Memory B cell (primary cell): Measurements from ENCODE around the gene POFUT1.
A peak's percentile ranks its signal among the peaks of the same experiment; 100 is the strongest.
"Not testable (repeated sequence)": the region's sequence is repeated elsewhere in the genome, so short reads cannot be mapped to it uniquely, and the experiment has no call there.

Experiments
- ATAC-seq: fragments of 150-1000 bp; cut with Tn5 transposase; 2 replicates; pipeline ENCODE4 v1.10.0; 2021; ENCODE audit warnings: low read depth, mild to moderate bottlenecking, moderate library complexity
- DNase-seq, 2 donors: peaks; one replicate each; pipeline ENCODE4 v3.0.0; 2022; ENCODE audit warnings: low spot score in 2 of 2
- H3K27ac Mint-ChIP-seq: one replicate; pipeline ENCODE4 v1.8.0; 2022; ENCODE audit warnings: mild to moderate bottlenecking, moderate library complexity, mixed read lengths
- H3K27me3 Mint-ChIP-seq: one replicate; pipeline ENCODE4 v1.8.0; 2022; ENCODE audit warnings: mixed read lengths
- H3K36me3 Mint-ChIP-seq: one replicate; pipeline ENCODE4 v1.8.0; 2022; ENCODE audit warnings: mild to moderate bottlenecking, mixed read lengths
- H3K4me1 Mint-ChIP-seq: one replicate; pipeline ENCODE4 v1.8.0; 2022; ENCODE audit warnings: mixed read lengths
- H3K4me3 Mint-ChIP-seq: one replicate; pipeline ENCODE4 v1.8.0; 2022; ENCODE audit warnings: mild to moderate bottlenecking, moderate library complexity, mixed read lengths
- H3K9me3 Mint-ChIP-seq: one replicate; pipeline ENCODE4 v1.8.0; 2022; ENCODE audit warnings: mixed read lengths

Gene POFUT1

DNA sequence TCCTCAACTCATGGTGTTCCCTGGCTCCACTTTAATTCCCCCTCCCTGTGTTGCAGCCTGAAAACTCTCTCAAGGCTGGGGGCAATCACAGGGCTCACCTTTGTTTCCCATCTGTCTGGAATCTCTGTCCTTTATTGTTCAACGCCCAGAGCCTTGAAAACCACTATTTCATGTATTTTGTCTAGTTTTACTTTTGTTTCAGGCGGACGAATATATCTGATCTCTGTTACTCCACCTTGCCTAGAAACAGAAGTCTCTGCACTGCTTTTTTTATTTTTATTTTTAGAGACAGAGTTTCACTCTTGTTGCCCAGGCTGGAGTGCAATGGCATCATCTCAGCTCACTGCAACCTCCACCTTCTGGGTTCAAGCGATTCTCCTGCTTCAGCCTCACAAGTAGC is 27.7 kb upstream of the POFUT1 start:
- peaks cover 2% of the 10 kb centered on the region for H3K27me3 Mint-ChIP-seq
- no peak for ATAC-seq
- H3K9me3 Mint-ChIP-seq, result no peaks in the 10 kb centered on the region
- DNase-seq, result no peak
- peaks cover 2% of the 10 kb centered on the region for H3K4me1 Mint-ChIP-seq
- H3K4me3 Mint-ChIP-seq, result no peak overlapping the region
- H3K27ac Mint-ChIP-seq, result no peak overlapping the region
- H3K36me3 Mint-ChIP-seq, result no peaks in the 10 kb centered on the region

DNA sequence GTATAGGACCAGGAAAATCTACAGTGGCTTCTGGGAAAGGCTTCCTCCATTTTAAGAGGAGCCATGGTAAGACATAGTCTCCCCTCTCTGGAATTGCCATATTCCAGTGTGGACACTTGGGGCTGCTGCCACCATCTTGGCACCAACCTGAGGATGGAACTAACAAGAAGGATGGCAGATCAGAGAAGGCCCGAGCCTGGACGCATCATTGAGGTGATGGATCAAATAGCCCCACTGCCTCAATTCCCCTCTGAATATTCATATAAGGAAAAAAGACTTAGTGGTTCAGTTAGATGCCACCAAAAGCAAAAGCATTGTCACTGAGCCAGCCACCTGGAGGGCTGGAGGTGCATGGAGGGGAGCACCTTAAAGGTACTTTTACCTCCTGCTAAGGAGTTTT is 26.1 kb upstream of the POFUT1 start:
- Mint-ChIP-seq H3K36me3 (no peaks in the 10 kb centered on the region), H3K4me3 (no peak overlapping the region), H3K4me1 (peaks cover 2% of the 10 kb centered on the region), H3K27ac (no peak overlapping the region), H3K27me3 (peaks cover 7% of the 10 kb centered on the region), H3K9me3 (no peaks in the 10 kb centered on the region)
- DNase-seq, result no peak
- no peak for ATAC-seq

DNA sequence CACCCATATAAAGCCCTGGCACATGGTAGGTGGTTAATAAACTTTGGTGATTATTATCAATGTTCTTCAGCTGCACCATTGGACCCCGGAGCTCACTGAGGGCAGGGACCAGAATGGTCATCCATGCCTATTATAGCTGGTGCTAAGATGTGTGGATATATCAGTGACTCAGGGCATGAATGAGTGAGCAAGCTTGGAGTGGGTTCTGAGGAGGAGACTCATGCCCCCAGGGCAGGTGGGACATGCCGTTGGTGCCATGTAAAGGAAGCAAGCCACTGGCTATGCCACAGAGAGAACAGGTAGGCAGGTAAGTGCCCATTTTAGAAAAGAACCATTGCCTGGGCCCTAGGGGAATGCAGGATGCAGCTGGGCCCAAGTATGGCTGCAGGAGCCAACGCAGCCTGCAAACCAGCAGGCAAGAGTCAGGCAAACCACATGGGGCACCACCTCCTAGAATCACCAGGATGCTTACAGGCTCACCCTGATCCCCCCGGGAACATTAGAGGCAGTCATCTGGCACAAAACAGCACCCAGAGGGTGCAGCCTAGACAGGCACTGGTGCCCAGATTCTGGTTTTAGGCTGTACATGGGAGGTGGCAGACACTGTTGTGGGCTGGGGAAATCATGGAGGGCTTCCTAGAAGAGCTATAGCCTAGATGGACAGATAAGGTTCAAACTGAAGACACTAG is 23.6 kb upstream of the POFUT1 start:
- Mint-ChIP-seq H3K27ac (no peak overlapping the region), H3K4me3 (no peak overlapping the region), H3K4me1 (peaks cover 5% of the 10 kb centered on the region), H3K36me3 (no peaks in the 10 kb centered on the region), H3K9me3 (no peaks in the 10 kb centered on the region), H3K27me3 (peaks cover 10% of the 10 kb centered on the region)
- ATAC-seq (no peak), DNase-seq (no peak)

DNA sequence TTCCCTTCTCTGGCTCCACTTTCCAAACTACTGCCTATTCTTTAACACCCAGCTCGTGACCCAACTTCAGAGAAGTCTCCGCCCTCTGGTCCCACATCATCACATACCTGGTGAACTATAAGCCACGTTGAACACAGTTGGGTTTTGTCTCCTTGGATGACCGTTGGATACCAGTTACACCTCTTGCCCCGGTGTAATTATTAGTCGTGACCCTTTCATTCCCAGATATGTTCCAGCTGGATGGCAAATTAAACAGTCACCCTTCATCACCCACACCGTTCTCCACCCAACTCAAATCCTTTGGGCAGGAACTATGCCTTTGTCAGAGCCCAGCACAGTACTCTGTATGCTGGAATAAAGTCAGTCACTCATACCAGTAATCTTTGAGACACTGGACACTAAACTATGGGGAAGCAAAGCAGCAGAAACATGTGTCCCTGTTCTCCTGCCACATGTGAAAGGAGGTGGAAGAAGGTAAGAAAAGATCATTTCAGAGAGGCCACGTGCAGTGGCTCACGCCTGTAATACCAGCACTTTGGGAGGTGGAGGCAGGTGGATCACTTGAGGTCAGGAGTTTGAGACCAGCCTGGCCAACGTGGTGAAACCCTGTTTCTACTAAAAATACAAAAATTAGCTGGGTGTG is 22.6 kb upstream of the POFUT1 start:
- no peaks in the 10 kb centered on the region for H3K9me3 Mint-ChIP-seq
- H3K27ac Mint-ChIP-seq, result no peak overlapping the region
- no peaks in the 10 kb centered on the region for H3K36me3 Mint-ChIP-seq
- no peak for ATAC-seq
- H3K4me1 Mint-ChIP-seq, result peaks cover 5% of the 10 kb centered on the region
- peaks cover 10% of the 10 kb centered on the region for H3K27me3 Mint-ChIP-seq
- no peak overlapping the region for H3K4me3 Mint-ChIP-seq
- no peak for DNase-seq

DNA sequence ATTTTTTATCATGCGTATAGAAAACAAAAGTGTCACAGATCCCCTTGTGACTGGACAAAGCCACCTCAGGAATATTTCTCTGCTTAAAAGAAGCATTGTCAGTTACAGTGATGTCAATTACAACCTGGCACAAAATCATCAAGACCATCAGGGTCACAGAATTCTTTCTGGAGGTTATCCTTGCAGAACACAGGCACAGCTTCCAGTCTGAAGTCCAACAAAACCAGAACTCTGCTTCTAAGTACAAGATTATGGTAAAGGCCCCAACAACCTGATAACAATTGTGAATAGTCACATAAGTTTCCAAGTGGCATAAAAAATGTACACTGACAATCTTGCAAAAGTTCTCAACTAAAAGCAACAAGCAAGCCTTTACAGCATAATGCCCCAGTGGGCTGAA is 21.2 kb upstream of the POFUT1 start:
- Mint-ChIP-seq H3K4me3 (no peak overlapping the region), H3K27ac (no peak overlapping the region), H3K4me1 (peaks cover 8% of the 10 kb centered on the region), H3K27me3 (peaks cover 10% of the 10 kb centered on the region), H3K36me3 (no peaks in the 10 kb centered on the region), H3K9me3 (no peaks in the 10 kb centered on the region)
- DNase-seq, result no peak
- ATAC-seq, result no peak

DNA sequence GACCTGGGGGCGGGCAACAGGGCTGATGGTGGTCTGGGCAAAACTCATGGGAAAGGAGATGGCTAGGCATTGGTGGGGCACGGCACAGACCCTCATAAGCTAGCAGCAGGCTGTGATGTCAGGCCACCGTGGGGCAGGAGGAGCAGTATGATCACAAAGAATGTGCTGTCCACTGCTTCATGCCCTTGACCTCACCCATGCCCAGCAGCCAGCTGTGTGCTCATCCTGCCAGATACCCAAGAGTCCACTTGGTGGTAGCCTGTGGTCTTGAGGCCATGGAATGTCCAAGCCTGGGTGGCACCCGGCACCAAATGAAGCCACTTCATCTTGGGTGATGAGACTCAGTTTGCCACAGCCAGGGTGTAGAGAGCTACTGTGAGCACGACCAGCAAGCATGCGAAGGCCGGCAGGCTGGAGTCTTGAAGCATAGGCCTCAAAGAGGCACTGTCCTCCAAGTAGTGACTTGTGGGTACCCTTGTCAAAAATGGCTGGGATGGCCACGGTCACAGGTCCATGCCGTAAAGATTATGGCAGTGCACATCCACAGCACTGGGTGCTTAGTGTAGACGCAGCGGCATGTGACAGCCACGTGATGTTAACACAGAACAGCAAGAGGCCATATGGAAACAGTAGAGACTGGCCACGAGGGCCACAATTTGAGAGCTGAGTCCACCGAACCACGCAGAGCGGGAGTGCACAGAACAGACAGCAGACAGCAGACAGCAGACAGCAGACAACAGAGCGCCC is 19.1 kb upstream of the POFUT1 start:
- Mint-ChIP-seq H3K36me3 (peaks cover 2% of the 10 kb centered on the region), H3K4me3 (peak overlapping the region; percentile 53), H3K4me1 (peaks cover 8% of the 10 kb centered on the region), H3K27me3 (peaks cover 8% of the 10 kb centered on the region), H3K27ac (no peak overlapping the region), H3K9me3 (no peaks in the 10 kb centered on the region)
- ATAC-seq (no peak), DNase-seq (no peak)

DNA sequence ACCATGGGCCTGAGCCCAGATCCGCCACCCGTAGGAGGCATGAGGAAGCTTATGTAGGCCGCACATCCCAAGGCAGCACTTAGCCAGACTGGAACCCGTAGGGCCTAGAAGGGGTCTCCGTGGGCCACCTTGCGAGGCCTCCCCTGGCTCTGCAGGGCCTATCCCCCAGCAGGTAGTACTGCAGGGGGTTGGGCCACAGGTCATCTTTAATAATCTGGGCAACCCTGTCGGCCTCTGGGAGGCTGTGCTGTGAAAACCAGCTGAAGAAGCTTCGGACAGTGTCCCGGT is 18.6 kb upstream of the POFUT1 start:
- H3K4me3 Mint-ChIP-seq, result no peak overlapping the region
- DNase-seq, result no peak
- H3K36me3 Mint-ChIP-seq, result peaks cover 4% of the 10 kb centered on the region
- peaks cover 8% of the 10 kb centered on the region for H3K27me3 Mint-ChIP-seq
- no peak for ATAC-seq
- peaks cover 8% of the 10 kb centered on the region for H3K4me1 Mint-ChIP-seq
- no peak overlapping the region for H3K27ac Mint-ChIP-seq
- H3K9me3 Mint-ChIP-seq, result no peaks in the 10 kb centered on the region

DNA sequence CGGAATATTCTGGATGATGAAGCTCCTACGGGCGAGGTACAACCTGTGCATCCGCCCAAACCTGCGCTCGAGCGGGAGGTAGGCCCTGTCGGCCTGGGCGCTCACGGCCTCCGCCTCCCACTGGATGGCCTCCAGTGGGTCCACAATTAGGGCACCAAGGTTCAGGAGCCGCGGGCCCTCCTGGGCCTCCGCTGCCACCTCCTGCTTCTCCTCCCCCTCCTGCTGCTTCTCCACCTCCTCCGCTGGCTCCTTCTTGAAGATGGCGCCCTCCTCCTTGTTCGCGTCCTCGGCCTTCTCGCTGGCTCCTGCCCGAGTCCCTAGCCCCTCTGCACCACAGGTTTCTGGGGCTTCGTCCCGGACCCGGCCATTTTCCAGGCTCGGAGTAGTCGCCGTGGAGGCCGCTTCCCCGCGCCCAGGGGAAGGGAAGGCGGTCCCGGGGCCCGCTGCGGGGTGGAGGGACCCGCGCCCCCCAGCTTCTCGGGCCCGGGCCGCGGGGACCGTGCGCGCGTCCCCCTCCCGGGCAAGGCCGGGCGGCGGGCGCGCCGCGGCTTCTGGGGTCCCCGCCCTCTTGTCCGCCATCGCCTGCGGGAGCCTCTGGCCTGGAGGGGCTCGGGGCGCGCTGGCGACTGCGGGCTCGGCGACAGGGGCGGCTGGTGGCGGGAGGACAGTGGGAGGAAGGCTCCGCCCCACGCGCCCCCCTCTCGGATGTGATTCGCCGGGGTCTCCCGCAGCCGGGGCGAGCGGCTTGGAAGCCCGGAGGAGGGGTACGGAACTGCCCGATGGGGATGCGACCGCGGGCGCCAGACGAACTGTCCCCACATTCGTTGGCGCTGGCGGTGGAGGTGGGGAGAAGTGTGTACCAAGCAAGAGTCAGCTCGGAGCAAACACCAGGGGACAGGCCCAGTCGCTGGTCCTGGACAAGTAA is 17.7 kb upstream of the POFUT1 start:
- H3K36me3 Mint-ChIP-seq, result peaks cover 9% of the 10 kb centered on the region
- no peaks in the 10 kb centered on the region for H3K9me3 Mint-ChIP-seq
- ATAC-seq (peak; percentile 55), DNase-seq (peak in 1 of 2 donors; percentile 35)
- H3K27ac Mint-ChIP-seq, result peak overlapping the region; percentile 20
- peak overlapping the region; percentile 79 for H3K4me3 Mint-ChIP-seq
- H3K4me1 Mint-ChIP-seq, result peaks cover 6% of the 10 kb centered on the region
- H3K27me3 Mint-ChIP-seq, result peaks cover 8% of the 10 kb centered on the region

DNA sequence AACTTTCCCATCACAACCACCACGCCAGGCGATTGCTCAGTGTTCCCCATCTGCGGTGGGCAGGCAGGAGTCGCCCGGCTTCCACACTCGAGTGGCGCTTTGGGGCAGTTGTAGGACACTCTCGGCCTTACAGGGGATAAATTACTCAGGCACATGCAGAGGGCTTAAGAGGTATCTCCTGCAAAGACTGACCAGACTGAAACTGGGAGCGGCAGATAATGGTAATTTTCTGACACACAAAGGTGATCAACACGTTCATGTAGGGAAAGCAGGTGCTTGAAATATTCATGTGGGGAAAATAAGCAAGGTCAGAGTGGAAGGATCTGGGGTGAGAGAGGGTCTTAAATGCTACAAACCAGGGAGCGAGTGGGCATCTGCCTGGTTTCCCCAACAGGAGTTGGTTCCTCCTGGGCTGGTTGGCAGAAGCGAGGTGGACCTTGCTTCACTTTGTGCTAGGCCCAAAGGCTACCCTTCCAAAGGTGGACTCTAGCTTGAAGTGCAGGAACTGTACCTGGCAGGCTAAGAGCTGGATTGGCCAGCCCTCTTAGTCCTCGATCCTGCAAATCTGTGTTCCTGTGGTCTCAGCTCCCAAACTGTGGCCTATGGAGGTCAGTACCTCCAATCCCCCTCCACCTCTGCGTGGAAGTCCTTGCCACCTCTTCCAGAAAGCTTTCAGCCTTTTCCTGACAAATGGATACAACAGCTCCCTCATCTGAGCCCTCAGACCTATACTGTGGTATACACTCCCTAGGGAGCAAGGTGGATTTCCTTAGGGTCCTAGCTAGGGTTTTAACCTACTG is 16.9 kb upstream of the POFUT1 start:
- Mint-ChIP-seq H3K4me3 (peak overlapping the region; percentile 70), H3K9me3 (no peaks in the 10 kb centered on the region), H3K4me1 (peaks cover 6% of the 10 kb centered on the region), H3K27me3 (peaks cover 3% of the 10 kb centered on the region), H3K27ac (peak overlapping the region; percentile 20), H3K36me3 (peaks cover 16% of the 10 kb centered on the region)
- DNase-seq, result no peak
- ATAC-seq, result no peak

DNA sequence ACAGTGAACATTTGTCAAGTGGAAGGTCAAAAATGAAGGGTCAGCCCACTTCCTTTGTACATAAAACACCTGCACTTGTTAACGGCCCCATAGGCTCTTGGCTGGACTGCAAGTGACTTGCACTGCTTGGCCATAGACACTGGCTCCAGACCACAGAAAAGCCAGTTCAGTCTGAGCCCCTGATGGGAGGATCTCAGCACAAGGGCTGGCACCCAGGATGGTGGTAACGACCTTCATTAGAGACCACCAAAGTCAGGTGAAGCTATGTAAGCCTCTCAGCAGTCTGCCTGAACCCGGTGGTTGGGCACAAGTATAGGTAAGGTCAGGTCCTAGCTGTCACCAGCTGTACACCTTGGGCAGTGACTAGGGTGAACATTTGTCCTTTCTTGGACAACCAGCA is 16.3 kb upstream of the POFUT1 start:
- peaks cover 20% of the 10 kb centered on the region for H3K36me3 Mint-ChIP-seq
- H3K4me3 Mint-ChIP-seq, result peak overlapping the region; percentile 70
- no peak overlapping the region for H3K27ac Mint-ChIP-seq
- H3K27me3 Mint-ChIP-seq, result peaks cover 3% of the 10 kb centered on the region
- no peaks in the 10 kb centered on the region for H3K9me3 Mint-ChIP-seq
- DNase-seq, result no peak
- no peak for ATAC-seq
- H3K4me1 Mint-ChIP-seq, result peaks cover 6% of the 10 kb centered on the region

DNA sequence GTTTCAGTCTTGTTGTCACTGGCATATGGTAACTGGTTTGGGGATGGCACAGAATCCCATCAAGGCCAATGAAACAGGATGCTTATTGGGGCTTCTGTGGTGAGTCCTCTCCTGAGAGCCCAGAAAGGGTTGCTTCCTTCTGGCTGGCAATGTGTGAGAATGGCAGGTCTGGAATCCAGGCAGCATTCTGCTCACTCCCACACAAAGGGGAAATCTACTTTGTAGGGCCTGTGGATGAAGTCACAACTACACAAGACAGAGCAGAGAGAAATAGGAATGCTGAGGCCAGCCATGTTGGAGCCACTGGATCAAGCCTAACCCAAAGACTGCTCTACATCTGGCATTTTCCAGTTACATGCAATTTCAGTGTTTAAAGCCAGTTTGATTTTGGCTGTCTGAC is 15.8 kb upstream of the POFUT1 start:
- Mint-ChIP-seq H3K36me3 (peaks cover 20% of the 10 kb centered on the region), H3K27ac (no peak overlapping the region), H3K27me3 (peaks cover 3% of the 10 kb centered on the region), H3K4me3 (no peak overlapping the region), H3K9me3 (no peaks in the 10 kb centered on the region), H3K4me1 (peaks cover 6% of the 10 kb centered on the region)
- DNase-seq (no peak), ATAC-seq (no peak)

DNA sequence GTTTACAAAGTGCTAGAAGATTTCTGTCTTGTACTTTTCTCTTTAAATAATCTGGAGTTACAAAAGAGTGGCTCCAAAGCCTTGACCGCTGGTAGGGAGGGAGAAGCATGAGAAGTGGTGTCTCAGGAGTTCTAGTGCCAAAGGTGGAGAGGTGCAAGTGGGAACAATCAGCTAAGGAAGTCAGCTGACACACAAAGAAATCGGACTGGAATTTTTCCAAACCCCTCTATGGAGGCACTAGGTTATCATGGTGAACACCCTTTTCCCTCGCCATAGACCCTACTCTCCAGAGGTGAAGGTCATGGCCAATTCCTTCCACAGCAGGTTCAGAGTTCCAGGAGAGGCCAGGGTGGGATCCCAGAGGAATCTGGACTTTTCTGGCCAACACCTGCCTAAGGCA is 15.0 kb upstream of the POFUT1 start:
- ATAC-seq, result no peak
- peaks cover 3% of the 10 kb centered on the region for H3K27me3 Mint-ChIP-seq
- peaks cover 26% of the 10 kb centered on the region for H3K36me3 Mint-ChIP-seq
- H3K4me1 Mint-ChIP-seq, result peaks cover 6% of the 10 kb centered on the region
- H3K9me3 Mint-ChIP-seq, result no peaks in the 10 kb centered on the region
- H3K4me3 Mint-ChIP-seq, result no peak overlapping the region
- no peak overlapping the region for H3K27ac Mint-ChIP-seq
- DNase-seq, result no peak

DNA sequence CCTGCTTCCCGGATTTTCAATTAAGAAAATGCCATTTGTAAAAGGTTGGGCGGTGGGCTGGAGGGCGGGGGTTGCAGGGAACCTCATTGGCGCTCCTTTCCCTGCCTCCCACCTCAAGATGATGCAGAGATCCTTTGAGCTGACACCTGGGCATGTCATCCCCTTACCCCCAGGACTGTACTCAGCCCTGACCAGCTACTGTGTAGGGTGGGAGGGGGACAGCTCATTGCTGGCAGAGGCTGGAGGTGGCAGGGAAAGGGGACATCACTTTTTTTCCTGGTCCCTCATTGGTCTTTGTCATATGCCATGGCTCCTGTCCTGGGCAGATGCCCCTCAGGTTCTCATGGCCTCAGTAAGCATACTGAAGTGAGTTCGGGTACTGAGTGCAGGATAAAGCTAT is 14.3 kb upstream of the POFUT1 start:
- not testable (repeated sequence) for H3K4me1 Mint-ChIP-seq, DNase-seq, H3K27ac Mint-ChIP-seq, ATAC-seq, H3K9me3 Mint-ChIP-seq, H3K4me3 Mint-ChIP-seq, H3K27me3 Mint-ChIP-seq
- H3K36me3 Mint-ChIP-seq, result peaks cover 30% of the 10 kb centered on the region
